ENCODE data around the gene MSL1. TPM values are rescaled to one million over a fixed set of nuclear protein-coding genes. Genes with fewer than 3 reads are reported as not detected.
A peak's percentile ranks its signal among the peaks of the same experiment; 100 is the strongest.

Gene MSL1
- total and polyA plus RNA-seq, 2 of the 13 experiments (the other 11 are each of a cell fraction or from before 2014, with no cell fraction given): 63.8 to 88.5 TPM

DNA sequence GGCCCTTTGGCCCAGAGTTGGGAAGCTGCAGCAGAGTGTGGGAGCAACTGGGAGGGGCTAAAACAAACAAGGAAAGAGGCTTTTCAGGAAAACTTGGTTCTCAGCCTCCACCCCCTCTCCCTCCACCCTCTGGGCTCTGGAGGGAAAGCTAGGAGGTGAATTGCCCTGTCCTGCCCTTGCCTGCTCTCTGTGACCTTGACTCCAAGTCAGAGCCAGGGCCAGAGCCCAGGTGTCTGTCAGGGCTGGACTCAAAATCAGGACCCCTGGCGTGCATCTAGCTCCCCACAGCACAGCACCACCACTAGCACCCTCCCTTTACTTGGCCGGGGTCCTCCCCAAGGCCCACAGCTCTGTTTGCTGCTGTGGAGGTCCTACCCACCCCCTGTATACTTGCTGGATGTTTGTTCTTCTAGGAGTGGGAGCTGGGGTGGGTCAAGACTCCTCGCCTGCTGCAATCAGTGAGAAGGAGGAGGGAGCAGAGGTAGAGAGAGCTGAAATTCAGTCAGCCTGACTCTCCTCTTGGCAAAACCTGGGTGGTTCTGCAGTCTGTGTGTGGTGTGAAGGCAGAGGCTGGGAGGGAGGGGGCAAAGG is 18.6 kb upstream of the MSL1 start (continued):
- no peak for TF ChIP-seq ZNF282 (IDR thresholded peaks at IDR 0.05; ENCODE audit: partially characterized antibody)
- TF ChIP-seq, protein P1, sequence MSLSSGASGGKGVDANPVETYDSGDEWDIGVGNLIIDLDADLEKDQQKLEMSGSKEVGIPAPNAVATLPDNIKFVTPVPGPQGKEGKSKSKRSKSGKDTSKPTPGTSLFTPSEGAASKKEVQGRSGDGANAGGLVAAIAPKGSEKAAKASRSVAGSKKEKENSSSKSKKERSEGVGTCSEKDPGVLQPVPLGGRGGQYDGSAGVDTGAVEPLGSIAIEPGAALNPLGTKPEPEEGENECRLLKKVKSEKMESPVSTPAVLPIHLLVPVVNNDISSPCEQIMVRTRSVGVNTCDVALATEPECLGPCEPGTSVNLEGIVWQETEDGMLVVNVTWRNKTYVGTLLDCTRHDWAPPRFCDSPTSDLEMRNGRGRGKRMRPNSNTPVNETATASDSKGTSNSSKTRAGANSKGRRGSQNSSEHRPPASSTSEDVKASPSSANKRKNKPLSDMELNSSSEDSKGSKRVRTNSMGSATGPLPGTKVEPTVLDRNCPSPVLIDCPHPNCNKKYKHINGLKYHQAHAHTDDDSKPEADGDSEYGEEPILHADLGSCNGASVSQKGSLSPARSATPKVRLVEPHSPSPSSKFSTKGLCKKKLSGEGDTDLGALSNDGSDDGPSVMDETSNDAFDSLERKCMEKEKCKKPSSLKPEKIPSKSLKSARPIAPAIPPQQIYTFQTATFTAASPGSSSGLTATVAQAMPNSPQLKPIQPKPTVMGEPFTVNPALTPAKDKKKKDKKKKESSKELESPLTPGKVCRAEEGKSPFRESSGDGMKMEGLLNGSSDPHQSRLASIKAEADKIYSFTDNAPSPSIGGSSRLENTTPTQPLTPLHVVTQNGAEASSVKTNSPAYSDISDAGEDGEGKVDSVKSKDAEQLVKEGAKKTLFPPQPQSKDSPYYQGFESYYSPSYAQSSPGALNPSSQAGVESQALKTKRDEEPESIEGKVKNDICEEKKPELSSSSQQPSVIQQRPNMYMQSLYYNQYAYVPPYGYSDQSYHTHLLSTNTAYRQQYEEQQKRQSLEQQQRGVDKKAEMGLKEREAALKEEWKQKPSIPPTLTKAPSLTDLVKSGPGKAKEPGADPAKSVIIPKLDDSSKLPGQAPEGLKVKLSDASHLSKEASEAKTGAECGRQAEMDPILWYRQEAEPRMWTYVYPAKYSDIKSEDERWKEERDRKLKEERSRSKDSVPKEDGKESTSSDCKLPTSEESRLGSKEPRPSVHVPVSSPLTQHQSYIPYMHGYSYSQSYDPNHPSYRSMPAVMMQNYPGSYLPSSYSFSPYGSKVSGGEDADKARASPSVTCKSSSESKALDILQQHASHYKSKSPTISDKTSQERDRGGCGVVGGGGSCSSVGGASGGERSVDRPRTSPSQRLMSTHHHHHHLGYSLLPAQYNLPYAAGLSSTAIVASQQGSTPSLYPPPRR (CRISPR knock-in tag; IDR thresholded peaks at IDR 0.05; ENCODE audit: borderline replicate concordance): 0 out of 2 replicates have a peak, but pooled peaks have one; percentile 22
- TF ChIP-seq, protein P2, sequence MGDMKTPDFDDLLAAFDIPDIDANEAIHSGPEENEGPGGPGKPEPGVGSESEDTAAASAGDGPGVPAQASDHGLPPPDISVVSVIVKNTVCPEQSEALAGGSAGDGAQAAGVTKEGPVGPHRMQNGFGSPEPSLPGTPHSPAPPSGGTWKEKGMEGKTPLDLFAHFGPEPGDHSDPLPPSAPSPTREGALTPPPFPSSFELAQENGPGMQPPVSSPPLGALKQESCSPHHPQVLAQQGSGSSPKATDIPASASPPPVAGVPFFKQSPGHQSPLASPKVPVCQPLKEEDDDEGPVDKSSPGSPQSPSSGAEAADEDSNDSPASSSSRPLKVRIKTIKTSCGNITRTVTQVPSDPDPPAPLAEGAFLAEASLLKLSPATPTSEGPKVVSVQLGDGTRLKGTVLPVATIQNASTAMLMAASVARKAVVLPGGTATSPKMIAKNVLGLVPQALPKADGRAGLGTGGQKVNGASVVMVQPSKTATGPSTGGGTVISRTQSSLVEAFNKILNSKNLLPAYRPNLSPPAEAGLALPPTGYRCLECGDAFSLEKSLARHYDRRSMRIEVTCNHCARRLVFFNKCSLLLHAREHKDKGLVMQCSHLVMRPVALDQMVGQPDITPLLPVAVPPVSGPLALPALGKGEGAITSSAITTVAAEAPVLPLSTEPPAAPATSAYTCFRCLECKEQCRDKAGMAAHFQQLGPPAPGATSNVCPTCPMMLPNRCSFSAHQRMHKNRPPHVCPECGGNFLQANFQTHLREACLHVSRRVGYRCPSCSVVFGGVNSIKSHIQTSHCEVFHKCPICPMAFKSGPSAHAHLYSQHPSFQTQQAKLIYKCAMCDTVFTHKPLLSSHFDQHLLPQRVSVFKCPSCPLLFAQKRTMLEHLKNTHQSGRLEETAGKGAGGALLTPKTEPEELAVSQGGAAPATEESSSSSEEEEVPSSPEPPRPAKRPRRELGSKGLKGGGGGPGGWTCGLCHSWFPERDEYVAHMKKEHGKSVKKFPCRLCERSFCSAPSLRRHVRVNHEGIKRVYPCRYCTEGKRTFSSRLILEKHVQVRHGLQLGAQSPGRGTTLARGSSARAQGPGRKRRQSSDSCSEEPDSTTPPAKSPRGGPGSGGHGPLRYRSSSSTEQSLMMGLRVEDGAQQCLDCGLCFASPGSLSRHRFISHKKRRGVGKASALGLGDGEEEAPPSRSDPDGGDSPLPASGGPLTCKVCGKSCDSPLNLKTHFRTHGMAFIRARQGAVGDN (CRISPR knock-in tag; IDR thresholded peaks at IDR 0.05): peak; percentile 44; the same call in 1 of the 2 replicates
- TF ChIP-seq FOXK2 (IDR thresholded peaks at IDR 0.05): no peak
- 0 out of 2 replicates have a peak, but pooled peaks have one; percentile 33 for TF ChIP-seq ETV5 (CRISPR knock-in tag; IDR thresholded peaks at IDR 0.05; ENCODE audit: borderline replicate concordance)
- TF ChIP-seq, protein P3, sequence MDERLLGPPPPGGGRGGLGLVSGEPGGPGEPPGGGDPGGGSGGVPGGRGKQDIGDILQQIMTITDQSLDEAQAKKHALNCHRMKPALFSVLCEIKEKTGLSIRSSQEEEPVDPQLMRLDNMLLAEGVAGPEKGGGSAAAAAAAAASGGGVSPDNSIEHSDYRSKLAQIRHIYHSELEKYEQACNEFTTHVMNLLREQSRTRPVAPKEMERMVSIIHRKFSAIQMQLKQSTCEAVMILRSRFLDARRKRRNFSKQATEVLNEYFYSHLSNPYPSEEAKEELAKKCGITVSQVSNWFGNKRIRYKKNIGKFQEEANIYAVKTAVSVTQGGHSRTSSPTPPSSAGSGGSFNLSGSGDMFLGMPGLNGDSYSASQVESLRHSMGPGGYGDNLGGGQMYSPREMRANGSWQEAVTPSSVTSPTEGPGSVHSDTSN (CRISPR knock-in tag; IDR thresholded peaks at IDR 0.05): no peak
- no peak for TF ChIP-seq ZNF296 (CRISPR knock-in tag; conservative IDR thresholded peaks at IDR 0.05)
- no peak for TF ChIP-seq ZNF431 (CRISPR knock-in tag; IDR thresholded peaks at IDR 0.05; ENCODE audit: borderline replicate concordance, low read depth)
- no peak for TF ChIP-seq RFX3 (CRISPR knock-in tag; IDR thresholded peaks at IDR 0.05)
- TF ChIP-seq, protein P4, sequence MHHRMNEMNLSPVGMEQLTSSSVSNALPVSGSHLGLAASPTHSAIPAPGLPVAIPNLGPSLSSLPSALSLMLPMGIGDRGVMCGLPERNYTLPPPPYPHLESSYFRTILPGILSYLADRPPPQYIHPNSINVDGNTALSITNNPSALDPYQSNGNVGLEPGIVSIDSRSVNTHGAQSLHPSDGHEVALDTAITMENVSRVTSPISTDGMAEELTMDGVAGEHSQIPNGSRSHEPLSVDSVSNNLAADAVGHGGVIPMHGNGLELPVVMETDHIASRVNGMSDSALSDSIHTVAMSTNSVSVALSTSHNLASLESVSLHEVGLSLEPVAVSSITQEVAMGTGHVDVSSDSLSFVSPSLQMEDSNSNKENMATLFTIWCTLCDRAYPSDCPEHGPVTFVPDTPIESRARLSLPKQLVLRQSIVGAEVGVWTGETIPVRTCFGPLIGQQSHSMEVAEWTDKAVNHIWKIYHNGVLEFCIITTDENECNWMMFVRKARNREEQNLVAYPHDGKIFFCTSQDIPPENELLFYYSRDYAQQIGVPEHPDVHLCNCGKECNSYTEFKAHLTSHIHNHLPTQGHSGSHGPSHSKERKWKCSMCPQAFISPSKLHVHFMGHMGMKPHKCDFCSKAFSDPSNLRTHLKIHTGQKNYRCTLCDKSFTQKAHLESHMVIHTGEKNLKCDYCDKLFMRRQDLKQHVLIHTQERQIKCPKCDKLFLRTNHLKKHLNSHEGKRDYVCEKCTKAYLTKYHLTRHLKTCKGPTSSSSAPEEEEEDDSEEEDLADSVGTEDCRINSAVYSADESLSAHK (CRISPR knock-in tag; IDR thresholded peaks at IDR 0.05; ENCODE audit: borderline replicate concordance): no peak
- TF ChIP-seq, protein P5, sequence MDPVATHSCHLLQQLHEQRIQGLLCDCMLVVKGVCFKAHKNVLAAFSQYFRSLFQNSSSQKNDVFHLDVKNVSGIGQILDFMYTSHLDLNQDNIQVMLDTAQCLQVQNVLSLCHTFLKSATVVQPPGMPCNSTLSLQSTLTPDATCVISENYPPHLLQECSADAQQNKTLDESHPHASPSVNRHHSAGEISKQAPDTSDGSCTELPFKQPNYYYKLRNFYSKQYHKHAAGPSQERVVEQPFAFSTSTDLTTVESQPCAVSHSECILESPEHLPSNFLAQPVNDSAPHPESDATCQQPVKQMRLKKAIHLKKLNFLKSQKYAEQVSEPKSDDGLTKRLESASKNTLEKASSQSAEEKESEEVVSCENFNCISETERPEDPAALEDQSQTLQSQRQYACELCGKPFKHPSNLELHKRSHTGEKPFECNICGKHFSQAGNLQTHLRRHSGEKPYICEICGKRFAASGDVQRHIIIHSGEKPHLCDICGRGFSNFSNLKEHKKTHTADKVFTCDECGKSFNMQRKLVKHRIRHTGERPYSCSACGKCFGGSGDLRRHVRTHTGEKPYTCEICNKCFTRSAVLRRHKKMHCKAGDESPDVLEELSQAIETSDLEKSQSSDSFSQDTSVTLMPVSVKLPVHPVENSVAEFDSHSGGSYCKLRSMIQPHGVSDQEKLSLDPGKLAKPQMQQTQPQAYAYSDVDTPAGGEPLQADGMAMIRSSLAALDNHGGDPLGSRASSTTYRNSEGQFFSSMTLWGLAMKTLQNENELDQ (CRISPR knock-in tag; IDR thresholded peaks at IDR 0.05; ENCODE audit: borderline replicate concordance): peak; percentile 62; the same call in 1 of the 2 replicates
- no peak for TF ChIP-seq GFI1 (CRISPR knock-in tag; IDR thresholded peaks at IDR 0.05; ENCODE audit: borderline replicate concordance)
- TF ChIP-seq ZNF644 (CRISPR knock-in tag; IDR thresholded peaks at IDR 0.05; ENCODE audit: low read depth): no peak
